ENCODE measurements around the gene PLXND1.

GRCh38 chr3:129619726-129620162 lies 13.3 kb upstream of the PLXND1 start:
- TF ChIP-seq, protein P1, sequence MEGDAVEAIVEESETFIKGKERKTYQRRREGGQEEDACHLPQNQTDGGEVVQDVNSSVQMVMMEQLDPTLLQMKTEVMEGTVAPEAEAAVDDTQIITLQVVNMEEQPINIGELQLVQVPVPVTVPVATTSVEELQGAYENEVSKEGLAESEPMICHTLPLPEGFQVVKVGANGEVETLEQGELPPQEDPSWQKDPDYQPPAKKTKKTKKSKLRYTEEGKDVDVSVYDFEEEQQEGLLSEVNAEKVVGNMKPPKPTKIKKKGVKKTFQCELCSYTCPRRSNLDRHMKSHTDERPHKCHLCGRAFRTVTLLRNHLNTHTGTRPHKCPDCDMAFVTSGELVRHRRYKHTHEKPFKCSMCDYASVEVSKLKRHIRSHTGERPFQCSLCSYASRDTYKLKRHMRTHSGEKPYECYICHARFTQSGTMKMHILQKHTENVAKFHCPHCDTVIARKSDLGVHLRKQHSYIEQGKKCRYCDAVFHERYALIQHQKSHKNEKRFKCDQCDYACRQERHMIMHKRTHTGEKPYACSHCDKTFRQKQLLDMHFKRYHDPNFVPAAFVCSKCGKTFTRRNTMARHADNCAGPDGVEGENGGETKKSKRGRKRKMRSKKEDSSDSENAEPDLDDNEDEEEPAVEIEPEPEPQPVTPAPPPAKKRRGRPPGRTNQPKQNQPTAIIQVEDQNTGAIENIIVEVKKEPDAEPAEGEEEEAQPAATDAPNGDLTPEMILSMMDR (IDR thresholded peaks at IDR 0.05), result no peak
- TF ChIP-seq POLR2A (IDR thresholded peaks at IDR 0.05), result no peak

All from lower leg skin (tissue), 3 donors.